ELR (cell line): ENCODE data around the gene MEGF11.
"Not testable (repeated sequence)": the region's sequence is repeated elsewhere in the genome, so short reads cannot be mapped to it uniquely, and the experiment has no call there.

Source experiments
- DNase-seq: peaks from one replicate; pipeline ENCODE4 v3.0.0-alpha.2; 2015; ENCODE audit warnings: low read depth

MEGF11 gene

DNA sequence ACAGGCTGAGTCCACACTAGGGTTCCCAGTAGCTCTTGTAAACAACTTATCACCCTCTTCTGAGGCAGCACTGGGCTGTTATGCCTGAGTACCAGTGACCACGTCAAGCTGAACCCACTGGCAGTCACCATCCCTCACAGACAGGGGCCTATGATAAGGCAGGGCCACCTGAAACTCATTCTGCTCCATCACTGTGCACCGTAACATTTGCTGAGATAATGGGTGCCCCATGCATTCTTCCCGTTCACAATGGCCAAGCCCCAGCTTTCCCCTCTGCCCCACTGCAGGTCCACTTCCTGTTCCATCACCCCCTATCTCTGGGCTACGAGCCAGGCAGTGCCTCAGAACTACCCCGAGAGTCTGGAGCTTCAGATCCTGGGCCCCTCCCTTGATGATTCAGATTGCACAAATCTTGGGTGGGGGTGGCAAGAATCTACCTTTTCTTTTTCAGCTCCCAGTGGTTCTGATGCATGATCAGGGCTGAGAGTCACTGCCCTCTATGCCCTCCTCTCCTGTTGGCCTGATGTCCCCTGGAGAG lies 226.2 kb downstream of the MEGF11 start:
- peak; percentile 50 for DNase-seq

DNA sequence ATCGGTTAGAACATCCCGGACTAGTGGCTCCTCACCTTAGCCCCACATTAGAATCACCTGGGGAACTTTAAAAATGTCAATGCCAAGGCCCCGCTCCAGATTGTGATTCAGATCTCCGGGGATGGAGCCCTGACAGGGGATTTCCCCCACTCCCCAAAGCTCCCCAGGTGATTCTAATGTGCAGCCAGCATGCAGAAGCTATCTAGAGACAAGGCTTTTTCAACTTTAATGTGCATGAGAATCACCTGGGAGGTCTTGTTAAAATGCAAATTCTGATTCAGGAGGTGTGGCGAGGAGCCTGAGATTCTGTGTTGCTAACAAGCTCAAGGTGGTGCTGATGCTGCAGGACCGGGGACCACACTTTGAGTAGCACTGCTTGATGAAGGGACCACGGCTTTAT lies 227.6 kb downstream of the MEGF11 start:
- DNase-seq: no peak

DNA sequence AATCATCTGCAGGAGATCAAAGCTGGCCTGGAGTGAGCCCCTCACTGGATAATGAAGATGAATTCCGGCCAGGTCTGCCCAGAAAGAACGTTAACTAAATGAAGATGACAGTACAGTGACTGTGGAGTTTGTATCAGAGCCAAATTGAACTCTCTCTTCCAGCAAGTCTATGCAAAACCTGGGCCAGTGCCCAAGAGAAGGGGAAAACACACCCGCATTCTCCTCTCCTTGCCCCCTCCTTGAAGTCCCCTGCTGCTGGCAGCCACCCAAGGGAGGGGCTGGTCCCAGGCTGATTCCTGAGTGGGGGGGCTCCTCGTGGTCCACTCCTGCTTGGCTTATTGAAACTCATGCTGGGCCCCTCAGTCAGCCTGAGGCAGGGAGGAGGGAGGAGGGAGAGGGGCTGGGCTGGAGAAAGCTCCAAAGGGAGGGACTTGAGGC lies 228.5 kb downstream of the MEGF11 start:
- DNase-seq: no peak

DNA sequence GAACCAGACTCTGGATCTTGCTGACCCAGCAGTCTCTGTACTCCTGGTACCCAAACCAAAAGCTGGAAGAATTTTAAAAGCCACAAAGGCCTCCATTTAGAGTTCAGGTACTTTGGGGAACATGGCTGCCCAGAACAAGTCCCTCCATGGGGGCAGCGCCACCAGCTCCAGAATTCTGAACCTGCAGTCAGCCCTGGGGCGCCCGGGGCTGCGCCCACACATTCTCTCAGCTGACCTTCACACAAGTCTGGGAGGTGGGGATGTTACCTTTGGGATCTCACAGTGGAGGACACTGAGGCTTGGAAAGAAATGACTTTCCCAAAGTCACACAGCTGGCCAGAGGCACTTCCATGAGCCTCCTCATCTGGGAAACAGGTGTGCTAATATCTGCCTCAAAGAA lies 229.4 kb downstream of the MEGF11 start:
- DNase-seq: no peak

DNA sequence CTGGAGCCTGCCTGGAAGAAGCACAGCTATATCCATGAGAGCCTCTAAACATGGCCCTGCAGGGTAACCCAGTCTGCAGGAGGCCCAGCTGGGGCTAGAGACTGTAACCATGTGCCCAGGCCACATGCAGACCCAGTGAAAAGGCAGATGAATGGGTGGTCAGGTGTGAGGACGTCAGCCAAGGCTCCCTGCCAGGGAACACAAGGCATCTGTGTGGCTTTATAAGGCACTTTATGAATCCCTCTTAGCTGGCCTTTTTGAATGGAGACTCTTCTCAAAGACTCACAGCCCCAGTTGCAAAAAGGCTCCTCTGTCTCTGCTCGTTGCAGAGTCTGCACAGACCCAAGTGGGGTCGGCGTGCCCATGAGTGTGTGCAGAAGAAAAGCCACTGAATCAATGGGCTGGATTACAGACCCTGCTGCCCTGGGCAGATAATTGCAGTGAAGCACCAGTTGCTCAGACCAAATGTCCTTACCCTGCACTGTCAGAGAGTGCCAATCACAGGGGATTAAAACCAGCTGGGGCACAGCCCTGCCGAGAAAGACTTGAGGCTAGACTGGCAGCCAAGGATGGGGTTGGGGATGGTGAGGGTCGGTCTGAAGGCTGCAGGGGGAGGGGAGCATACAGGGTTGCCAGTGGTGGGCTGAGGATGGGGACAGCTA lies 230.1 kb downstream of the MEGF11 start:
- DNase-seq: no peak

DNA sequence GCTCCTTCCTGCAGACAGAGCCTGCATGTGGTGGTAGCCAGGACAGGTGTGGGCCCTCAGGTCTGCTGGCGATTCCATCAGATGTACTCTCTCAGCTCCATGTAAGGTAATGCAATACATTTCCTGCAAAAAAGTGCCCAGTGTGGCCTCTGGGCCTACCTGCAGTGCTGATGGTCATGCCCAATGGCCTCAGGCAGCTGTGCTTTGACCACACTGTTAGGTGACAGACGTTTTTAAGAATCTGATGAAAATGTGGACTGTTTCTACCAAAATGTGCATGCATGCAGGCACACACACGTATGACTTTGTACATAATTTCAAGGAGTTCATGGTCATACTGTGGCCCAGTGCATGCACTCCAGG lies 231.4 kb downstream of the MEGF11 start:
- no peak for DNase-seq

DNA sequence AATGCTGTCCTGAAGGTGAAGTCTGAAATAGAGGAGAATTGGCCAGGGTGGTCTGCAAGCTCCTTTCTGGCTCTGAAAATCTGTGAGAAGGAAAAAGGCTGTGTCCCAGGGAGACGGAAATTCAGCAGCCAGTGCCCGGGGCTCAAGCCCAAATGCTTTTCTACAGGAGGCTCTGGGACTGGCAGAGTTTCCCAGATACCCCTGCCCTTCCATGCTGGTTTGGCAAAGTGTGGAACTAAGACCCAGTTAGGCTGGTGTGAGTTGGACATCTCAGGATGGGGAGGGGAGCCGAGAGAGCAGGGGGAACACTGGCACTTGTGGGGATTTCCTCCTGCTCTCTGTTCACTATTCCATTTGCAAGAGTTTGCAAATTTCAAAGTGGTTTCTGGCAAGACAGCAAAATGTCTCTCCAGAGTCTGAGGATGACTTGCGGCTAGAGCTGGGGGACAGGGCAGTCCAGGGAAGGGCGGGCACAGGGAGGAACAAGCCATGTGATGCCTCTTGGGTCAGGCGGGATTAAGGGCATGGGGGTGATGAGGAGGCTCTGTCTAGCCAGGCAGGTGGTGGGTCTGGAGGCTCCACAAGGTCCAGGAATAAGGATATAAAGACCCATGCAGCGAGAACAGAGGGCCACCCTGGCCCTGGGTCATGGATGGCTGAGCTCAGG lies 231.9 kb downstream of the MEGF11 start:
- DNase-seq: no peak

DNA sequence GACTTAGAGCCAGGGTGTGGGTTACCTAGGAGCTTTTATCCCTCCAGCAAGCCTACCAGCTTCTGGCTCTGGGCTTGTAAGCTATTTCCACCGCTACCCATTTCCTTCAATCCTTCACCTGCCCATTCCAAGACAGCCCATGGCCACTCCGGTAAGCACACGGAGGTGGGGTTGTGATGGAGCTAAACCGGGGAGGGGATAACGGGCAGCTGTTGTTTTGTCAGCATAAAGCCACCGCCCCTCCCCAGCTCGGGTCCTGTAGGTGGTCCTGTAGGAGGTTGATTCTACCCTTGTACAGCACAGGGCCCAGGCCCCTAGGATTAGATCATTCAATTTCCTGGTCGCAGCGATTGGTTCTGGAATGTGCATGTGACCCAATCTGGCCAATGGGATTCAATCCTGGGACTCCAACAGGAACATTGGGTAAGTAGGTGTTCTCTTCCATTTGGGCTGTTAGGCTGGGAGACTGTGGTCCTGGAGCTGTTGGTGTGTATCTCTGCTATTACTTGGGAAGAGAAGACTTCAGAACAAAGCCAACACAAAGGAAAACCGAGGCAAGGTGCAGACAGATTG lies 233.6 kb downstream of the MEGF11 start:
- DNase-seq: no peak

DNA sequence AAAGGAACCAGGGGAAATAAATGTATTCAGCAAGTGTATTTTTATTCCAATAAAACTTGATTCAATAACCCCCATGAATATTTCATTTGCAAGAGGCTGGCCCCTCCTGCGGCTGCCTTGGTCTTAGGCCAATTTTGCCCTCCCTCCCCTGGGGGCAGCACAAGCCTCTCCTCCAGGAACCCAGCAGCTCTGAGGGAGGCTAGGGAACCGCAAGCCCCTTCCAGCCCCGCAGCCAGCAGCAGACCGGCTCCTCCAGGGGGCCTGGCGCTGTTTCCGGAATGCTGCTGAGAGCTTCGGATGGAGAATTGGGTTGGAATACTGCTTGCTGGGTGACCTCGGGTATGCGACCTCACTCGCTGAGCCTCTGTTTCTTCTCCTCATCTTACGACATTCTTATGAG lies 234.2 kb downstream of the MEGF11 start:
- no peak for DNase-seq

DNA sequence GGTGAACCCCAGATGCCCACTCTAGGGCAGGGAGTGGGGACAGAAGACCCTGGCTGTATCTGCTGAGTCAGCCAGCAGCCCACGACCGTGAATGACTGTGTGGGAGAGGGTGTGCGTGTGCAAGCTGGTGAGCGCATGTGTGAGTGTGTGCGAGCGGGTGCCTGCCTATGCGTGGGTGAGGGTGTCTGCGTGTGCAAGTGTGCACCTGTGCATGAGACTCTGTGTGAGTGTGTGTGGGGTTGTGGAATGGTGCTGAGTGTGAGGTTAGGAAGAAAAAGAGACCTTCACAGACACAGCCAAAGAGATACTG lies 235.1 kb downstream of the MEGF11 start:
- no peak for DNase-seq

DNA sequence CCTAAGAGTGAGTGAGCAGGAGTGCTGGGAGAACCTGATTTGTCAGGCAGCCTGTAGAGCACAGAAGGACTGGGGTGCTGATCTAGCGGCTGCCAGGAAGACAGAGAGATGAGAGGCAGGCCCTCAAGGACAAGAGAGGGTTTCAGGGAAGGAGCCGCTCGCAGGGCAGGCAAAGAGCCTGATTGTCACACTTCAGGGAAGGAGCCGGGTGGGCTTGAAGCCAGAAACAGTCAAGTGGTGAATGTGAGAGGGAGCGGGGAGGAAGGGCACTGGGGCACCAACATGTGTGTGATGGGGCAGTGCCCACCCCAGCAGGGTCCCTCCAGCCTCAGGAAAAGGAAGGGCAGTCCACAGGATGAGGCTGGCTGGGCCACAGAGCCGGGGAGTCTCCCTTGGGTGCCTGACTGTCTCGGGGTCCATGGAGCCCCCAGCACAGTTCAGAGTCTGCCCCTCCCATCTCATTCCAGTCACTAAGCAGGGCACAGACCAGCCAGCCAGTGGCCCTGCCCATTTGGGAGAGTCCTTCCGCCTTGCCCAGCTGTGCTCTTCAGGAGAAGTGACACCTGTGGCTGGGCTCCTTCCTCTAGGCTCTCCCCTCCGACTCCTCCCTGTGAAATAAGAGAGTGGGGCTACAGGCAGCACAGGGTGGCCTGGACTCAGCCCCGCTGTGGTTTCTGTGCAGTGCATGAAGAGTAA lies 235.6 kb downstream of the MEGF11 start:
- DNase-seq: no peak

DNA sequence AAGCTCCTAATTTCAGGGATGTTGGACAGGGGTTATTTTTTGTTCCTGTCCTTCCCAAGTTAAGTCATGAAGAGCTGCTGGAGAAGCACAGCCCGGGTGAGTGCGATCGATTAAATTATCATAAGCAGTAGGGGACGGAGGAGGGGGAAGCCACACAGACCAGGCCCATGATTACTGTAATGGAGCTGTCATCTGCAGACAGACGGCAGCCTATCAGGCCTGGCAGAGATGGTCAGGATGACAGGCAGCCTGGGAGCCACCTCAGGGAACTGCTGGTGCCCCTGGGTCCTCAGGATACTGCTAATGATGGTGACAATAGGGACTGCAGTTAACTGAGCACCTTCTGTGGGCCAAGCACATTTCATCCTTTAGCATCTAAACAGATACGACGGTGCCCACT lies 236.6 kb downstream of the MEGF11 start:
- no peak for DNase-seq

DNA sequence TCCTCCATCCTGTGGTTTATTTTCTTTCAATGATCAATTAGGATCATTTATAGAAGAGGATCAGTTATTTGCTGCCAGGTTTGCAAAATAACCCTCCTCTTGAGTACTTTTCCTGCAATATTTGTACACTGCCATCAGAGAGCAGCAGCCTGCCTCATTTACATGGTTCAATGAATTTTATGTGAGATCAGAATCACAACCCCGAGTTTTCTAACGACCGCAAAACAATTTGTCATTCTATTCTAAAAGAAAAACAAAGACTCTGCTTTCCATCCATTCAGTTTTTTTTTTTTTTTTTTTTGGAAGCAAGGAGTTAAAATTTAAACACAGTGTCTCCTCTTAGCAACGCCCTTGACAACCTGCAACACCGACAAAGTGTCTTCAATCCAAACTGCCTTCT lies 237.4 kb downstream of the MEGF11 start:
- DNase-seq: no peak

DNA sequence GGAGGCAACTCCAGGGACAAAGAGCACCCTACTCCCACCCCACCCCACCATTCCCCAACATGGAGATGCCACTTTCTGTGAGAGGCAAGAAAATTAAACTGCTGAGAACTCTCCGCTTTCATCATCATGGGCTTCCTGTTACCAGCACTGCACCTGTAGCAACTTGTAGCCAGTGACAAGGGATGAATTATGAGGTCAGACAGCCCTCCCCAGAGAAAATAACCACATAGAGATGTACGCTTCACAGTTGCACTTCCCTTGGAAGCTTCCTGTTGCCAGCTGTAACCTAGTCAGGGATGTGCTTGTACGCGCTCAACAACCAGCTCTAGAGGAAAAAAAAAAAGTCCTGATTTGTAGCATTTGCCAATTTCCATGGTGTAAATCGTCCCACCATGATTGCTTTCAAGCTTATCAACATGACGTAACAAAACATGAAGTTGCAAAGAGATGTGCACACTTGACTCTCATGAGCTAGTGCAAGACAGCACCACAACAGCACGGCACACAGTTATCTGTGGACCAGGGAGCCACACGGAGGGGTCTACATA lies 238.8 kb downstream of the MEGF11 start:
- no peak for DNase-seq

DNA sequence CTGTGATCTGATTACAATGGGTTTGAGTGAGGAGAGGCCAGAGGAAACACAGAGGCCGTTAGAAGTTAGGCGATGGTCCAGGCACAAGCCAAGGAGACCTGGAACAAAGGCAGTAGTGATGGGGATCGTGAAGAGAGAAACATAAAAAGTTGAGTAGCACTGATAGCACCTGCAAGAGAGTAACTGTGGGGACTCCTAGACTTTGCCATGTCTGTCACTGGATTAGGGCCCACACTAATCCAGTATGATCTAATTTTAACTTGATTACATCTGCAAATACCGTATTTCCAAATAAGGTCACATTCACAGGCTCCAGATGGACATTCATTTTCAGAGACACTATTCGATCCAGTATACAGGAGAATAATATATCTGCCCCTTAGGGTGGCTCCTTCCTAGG lies 239.5 kb downstream of the MEGF11 start:
- no peak for DNase-seq

DNA sequence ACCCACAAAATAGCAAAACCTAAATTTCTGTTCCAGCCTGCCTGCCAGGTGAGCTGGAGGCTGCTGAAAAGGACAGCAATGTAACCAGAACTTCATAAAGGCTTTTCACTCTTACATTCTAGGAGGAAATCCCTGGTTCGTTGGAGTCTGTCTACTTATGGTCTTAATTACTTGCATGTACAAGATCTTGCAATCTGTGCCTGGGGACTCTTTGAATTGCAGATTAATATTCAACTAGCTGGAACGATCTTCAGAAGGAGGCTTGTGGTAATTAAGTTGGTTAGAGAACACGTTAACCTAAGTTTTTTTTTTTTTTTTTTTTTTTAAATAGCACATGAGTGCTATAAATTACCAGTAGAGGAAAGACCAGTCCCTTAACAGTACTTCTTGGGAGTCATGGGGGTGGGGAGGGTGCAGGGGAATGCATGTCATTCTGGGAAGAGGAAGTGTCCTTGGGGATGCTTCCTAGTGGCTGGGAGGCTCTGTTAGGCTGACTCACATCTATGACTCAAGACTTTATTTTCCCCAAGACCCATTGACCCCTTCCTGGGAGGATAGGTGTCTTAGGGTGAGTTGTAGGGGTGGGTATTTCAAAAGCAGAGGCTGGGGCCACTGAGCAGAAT lies 244.5 kb downstream of the MEGF11 start:
- peak; percentile 45 for DNase-seq

DNA sequence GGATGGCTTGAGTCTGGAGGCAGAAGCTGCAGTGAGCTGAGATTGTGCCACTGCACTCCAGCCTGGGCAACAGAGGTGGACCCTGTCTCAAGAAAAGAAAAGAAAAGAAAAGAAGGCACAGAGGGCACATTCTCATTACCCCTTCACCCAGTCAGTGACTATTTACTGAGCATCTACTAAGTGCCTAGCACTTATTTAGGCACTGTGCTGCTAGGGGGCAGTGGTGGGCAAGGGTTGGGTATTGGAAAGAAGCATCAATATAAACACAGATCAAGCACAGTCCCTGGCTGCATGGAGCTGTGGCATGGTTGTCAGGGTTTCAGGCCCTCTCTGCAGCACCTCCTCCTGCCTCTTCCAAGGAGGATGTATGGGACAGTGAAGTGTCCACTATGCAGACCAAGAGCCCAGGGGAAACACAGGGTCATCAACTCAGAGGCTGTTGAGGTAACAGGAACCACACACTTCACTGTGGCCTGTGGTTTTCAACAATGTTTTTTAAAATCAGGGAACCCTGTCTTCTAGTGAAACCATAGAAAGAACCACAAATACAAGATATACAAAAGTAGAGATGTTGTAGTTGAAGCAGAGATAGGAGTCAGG lies 245.8 kb downstream of the MEGF11 start:
- peak; percentile 9 for DNase-seq

DNA sequence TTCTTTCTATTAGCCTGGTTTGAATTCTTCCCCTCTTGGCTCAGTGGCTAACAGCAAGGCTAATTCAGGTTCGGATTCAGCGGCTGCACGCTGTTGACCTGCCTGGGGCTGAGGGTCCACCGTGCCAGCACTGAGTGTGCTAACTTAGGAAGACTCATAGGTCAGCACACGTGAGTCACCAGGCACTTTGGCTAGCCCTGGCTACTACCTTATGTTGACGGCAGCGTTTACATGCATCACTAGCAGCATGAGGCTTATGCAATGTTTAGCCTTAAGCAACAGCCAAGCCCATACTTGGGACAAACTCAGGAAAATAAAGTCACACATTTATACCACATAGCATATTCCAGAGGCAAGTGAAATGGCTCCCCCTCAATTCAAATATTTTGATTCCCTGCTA lies 246.6 kb downstream of the MEGF11 start:
- peak; percentile 64 for DNase-seq

DNA sequence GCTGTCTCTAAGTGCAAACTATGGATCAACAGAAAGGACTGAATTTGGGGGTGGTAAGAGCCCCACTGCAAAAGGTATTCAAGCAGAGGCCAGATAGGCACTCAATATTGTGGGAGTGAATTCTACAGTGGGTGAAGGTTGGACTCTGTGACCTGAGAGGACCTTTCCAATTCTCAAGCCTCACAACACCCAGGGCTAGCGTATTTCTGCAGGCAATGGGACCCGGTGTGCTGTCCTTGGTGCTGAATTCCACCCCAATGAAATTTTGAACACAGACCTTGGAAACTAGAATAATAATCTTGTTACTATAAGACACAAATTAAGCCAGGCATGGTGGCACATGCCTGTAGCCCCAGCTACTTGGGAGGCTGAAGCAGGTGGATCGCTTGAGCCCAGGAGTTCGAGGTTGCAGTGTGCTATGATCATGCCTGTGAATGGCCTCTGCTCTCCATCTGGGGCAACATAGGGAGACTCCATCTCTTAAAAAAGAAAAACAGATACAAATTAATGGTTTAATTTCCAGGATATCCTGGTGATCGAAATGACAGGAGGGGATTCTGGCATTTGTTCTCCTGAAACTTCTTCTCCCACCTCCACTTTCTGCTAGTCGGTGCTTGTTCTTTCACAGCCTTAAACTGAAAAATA lies 248.8 kb downstream of the MEGF11 start:
- peak; percentile 36 for DNase-seq

DNA sequence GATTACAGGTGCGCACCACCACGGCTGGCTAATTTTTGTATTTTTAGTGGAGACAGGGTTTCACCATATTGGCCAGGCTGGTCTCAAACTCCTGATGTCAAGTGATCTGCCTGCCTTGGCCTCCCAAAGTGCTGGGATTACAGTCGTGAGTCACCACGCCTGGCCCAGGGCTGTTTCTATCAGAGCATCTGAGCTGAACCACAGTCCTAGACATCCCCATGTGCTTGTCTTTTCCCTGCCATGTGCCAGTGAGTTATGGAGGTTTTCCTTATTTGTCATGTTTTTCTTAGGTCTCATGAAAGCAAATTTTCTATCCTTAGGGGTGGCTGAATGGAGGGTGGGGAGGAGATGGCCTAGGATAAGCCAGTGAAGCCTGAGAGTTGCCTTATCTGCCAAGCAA lies 250.4 kb downstream of the MEGF11 start:
- not testable (repeated sequence) for DNase-seq

DNA sequence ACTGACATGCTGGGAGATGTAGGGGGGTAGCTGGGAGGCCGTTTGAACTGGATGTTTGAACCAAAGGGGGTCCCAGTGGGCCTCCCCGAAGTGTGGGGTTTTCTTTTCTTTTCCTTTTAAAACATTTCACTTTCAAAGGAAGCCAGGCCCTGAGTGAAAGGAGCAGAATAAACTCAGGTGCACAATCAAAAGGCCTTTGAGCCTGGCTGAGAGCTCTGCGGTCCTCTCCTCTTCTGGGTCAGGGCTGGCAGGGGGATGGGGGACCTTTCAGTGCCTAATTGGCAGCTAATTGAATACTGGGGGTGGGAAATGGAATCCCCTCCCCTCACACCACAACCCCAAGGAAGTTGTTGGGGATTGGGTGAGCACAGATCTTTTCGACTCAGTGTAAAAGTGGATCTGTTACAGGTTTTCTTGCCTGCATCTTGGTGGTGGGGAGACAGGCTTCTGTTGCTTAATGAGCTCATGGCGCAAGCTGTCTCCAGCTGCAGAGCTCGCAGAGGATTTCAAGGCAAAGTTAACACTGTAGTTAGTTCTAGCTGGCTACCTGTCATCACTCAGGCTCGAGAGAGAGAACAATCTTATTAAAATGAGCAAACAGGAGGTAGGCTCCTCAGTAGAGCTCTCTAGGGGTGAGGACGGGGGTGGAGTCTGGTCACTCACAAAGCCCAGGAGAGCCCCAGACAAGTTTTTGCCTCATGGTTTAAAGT lies 251.7 kb downstream of the MEGF11 start:
- no peak for DNase-seq
